K562 (cell line): ENCODE results near the gene SKIC8. TPM values are rescaled to one million over a fixed set of nuclear protein-coding genes. Genes with fewer than 3 reads are reported as not detected.

Experiments used
- DDX20 ChIP-seq: fragments of 450-650 bp; IDR thresholded peaks from 2 replicates; pipeline ENCODE4 v1.6.1; 2016; ENCODE audit warnings: missing genetic modification characterization, low read depth, mild to moderate bottlenecking, missing compliant biosample characterization, moderate library complexity
- EZH2 ChIP-seq: IDR thresholded peaks from 2 replicates; pipeline ENCODE4 v1.6.1; 2012; ENCODE audit warnings: low read depth, mild to moderate bottlenecking, inconsistent platforms, low read length, borderline replicate concordance
- ILK ChIP-seq: fragments of 450-650 bp; IDR thresholded peaks from 2 replicates; pipeline ENCODE4 v1.6.1; 2016; ENCODE audit warnings: missing genetic modification characterization, low read depth, mild to moderate bottlenecking, missing compliant biosample characterization, moderate library complexity, borderline replicate concordance
- MECOM ChIP-seq: fragments of 250-450 bp; sonication (Bioruptor Pico); IDR thresholded peaks from 2 replicates; pipeline ENCODE4 v1.8.0; 2022; ENCODE audit warnings: inconsistent platforms
- NONO ChIP-seq, 2 experiments: fragments of 200-400 bp in 1 of 2; fragments of 450-650 bp in 1 of 2; formaldehyde crosslinking in 1 of 2; IDR thresholded peaks; 2 replicates each; pipeline ENCODE4 v1.6.1; 2017; ENCODE audit warnings: low read depth in 2 of 2, mild to moderate bottlenecking in 2 of 2, moderate library complexity in 2 of 2, low read length in 1 of 2
- NR2C1 ChIP-seq, 2 experiments: fragments of 450-650 bp; IDR thresholded peaks; 2 replicates each; pipeline ENCODE4 v1.6.1; 2017; ENCODE audit warnings: mild to moderate bottlenecking in 2 of 2, antibody characterized with exemption in 1 of 2, inconsistent platforms in 1 of 2, missing compliant biosample characterization in 1 of 2, missing genetic modification characterization in 1 of 2
- NR2C2 ChIP-seq, 2 experiments: fragments of 200-800 bp in 1 of 2; sonication (Bioruptor generic) in 1 of 2; sonication (generic) in 1 of 2; formaldehyde crosslinking in 1 of 2; IDR thresholded peaks; 2 replicates each; pipeline versions ENCODE4 v1.6.1 to v1.8.0; 2016 to 2022; ENCODE audit warnings: mild to moderate bottlenecking in 1 of 2, missing compliant biosample characterization in 1 of 2, missing genetic modification characterization in 1 of 2, missing genetic modification reagents in 1 of 2
- RBM25 ChIP-seq: fragments of 200-400 bp; formaldehyde crosslinking; IDR thresholded peaks from 2 replicates; pipeline ENCODE4 v1.6.1; 2018; ENCODE audit warnings: low read length, low read depth, moderate library complexity; ENCODE audit not compliant: severe bottlenecking
- RBM39 ChIP-seq: fragments of 200-400 bp; formaldehyde crosslinking; optimal IDR thresholded peaks from 2 replicates; pipeline ENCODE3; 2018; ENCODE audit warnings: low read depth, low read length
- SMARCE1 ChIP-seq: fragments of 450-650 bp; IDR thresholded peaks from 2 replicates; pipeline ENCODE4 v1.7.1; 2016; ENCODE audit warnings: mild to moderate bottlenecking
- TAF15 ChIP-seq: fragments of 200-400 bp; formaldehyde crosslinking; IDR thresholded peaks from 2 replicates; pipeline ENCODE4 v1.6.1; 2017; ENCODE audit warnings: mild to moderate bottlenecking, low read depth, low read length, moderate library complexity
- TCF3 ChIP-seq: sonication (generic); formaldehyde crosslinking; IDR thresholded peaks from 2 replicates; pipeline ENCODE4 v1.4.0; 2020; ENCODE audit warnings: mild to moderate bottlenecking, missing genetic modification reagents
- ZNF124 ChIP-seq: sonication (generic); formaldehyde crosslinking; IDR thresholded peaks from 2 replicates; pipeline ENCODE4 v1.8.1; 2022; ENCODE audit warnings: missing genetic modification reagents
- ZNF232 ChIP-seq: sonication (generic); formaldehyde crosslinking; IDR thresholded peaks from 2 replicates; pipeline ENCODE4 v1.8.0; 2022; ENCODE audit warnings: mild to moderate bottlenecking, missing genetic modification reagents
- ZNF316 ChIP-seq: fragments of 450-650 bp; IDR thresholded peaks from 2 replicates; pipeline ENCODE4 v1.6.1; 2016
- ZNF764 ChIP-seq: fragments of 250-450 bp; sonication (Bioruptor Pico); IDR thresholded peaks from 2 replicates; pipeline ENCODE4 v1.4.0; 2020; ENCODE audit warnings: low read depth, mild to moderate bottlenecking, moderate library complexity
- ZSCAN29 ChIP-seq: fragments of 450-650 bp; IDR thresholded peaks from 2 replicates; pipeline ENCODE4 v1.6.1; 2017
- polyA plus RNA-seq, 8 experiments: library from polyadenylated mRNA; depleted of rRNA in 4 of 8; stranded (reverse) in 5 of 8; unstranded in 3 of 8; fragments of >200 nt; fragmentation: Nextera tagmentation in 2 of 8; fragmentation: Illumina TruSeq in 1 of 8; extraction: Ambion mirVana in 2 of 8; extraction: Trizol in 1 of 8; gene quantifications; 2 replicates each; pipeline versions ENCODE4 v1.2.1 to v1.2.3, GENCODE V29; 2011 to 2014; ENCODE audit warnings: inconsistent platforms in 1 of 8, missing spikeins in 1 of 8
- total RNA-seq, 7 experiments: library from RNA; depleted of rRNA in 6 of 7; stranded (reverse); fragments of >200 nt in 6 of 7; fragmentation: Illumina TruSeq in 2 of 7; extraction: Trizol in 2 of 7; gene quantifications; 2 replicates each; pipeline versions ENCODE4 v1.2.1 to v1.2.3, GENCODE V29; 2011 to 2021; ENCODE audit warnings: low replicate concordance in 1 of 7
- TF ChIP-seq, protein P1 (sequence below), 2 experiments: fragments of 450-650 bp; IDR thresholded peaks; 2 replicates each; pipeline ENCODE4 v1.6.1; 2016
- TF ChIP-seq, protein P2 (sequence below): sonication (generic); formaldehyde crosslinking; IDR thresholded peaks from 2 replicates; pipeline ENCODE4 v1.8.1; 2023; ENCODE audit warnings: mild to moderate bottlenecking, missing genetic modification reagents
- TF ChIP-seq, protein P3 (sequence below), 2 experiments: fragments of 200-800 bp in 1 of 2; sonication (Bioruptor generic) in 1 of 2; sonication (generic) in 1 of 2; formaldehyde crosslinking in 1 of 2; IDR thresholded peaks in 1 of 2; conservative IDR thresholded peaks in 1 of 2; 2 replicates each; pipeline versions ENCODE4 v1.5.0 to v1.6.1; 2016 to 2020; ENCODE audit warnings: missing compliant biosample characterization in 1 of 2, missing genetic modification characterization in 1 of 2, missing genetic modification reagents in 1 of 2
- TF ChIP-seq, protein P4 (sequence below): fragments of 450-650 bp; IDR thresholded peaks from 2 replicates; pipeline ENCODE4 v1.6.1; 2016; ENCODE audit warnings: antibody characterized with exemption
- TF ChIP-seq, protein P5 (sequence below): sonication (generic); formaldehyde crosslinking; IDR thresholded peaks from 2 replicates; pipeline ENCODE4 v1.8.0; 2022; ENCODE audit warnings: missing genetic modification reagents, mild to moderate bottlenecking, borderline replicate concordance

The SKIC8 gene
- total and polyA plus RNA-seq, 9 of the 15 experiments (the other 6 are each of a cell fraction or from before 2014, with no cell fraction given) = 79.5 to 389 (median 146) TPM

DNA sequence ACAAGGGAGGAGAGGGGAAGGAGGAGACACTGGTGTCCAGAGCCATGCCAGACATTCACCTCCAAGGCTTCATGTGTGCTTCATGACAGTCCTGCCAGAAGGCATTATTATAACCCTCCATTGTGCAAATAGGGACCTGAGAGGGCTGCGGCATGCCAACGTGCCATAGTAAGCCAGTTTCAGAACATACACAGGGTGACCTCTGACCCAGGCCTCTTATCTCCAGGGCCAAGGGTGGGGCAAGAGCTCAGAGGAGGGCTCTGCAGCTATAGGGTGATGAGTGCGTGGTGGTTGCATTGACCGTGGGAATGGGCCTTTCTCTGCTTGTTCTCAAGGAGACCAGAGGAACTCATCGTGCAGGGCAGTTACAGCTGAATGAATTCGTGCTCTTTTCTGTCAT, 55.3 kb downstream of the SKIC8 start (continued):
- TF ChIP-seq ILK (tag) (no peak), EZH2 (no peak), RBM39 (no peak), ZNF764 (no peak), MECOM (CRISPR knock-in tag) (no peak), TAF15 (no peak), RBM25 (no peak), ZNF316 (no peak), ZNF124 (CRISPR knock-in tag) (no peak), NR2C1 (IDR thresholded peaks at IDR 0.05) (peak; percentile 94), NR2C1 (tag; IDR thresholded peaks at IDR 0.05) (peak; percentile 95), NONO (IDR thresholded peaks at IDR 0.05; ENCODE audit: low read depth in 2 of 2, low read length in 1 of 2) (no peak), ZNF232 (CRISPR knock-in tag) (no peak), DDX20 (tag) (no peak), ZSCAN29 (no peak), NR2C2 (CRISPR knock-in tag; IDR thresholded peaks at IDR 0.05) (peak; percentile 90), NR2C2 (tag; IDR thresholded peaks at IDR 0.05) (peak; percentile 92), SMARCE1 (no peak), TCF3 (0 out of 2 replicates have a peak, but pooled peaks have one; percentile 10)
- TF ChIP-seq, protein P1, sequence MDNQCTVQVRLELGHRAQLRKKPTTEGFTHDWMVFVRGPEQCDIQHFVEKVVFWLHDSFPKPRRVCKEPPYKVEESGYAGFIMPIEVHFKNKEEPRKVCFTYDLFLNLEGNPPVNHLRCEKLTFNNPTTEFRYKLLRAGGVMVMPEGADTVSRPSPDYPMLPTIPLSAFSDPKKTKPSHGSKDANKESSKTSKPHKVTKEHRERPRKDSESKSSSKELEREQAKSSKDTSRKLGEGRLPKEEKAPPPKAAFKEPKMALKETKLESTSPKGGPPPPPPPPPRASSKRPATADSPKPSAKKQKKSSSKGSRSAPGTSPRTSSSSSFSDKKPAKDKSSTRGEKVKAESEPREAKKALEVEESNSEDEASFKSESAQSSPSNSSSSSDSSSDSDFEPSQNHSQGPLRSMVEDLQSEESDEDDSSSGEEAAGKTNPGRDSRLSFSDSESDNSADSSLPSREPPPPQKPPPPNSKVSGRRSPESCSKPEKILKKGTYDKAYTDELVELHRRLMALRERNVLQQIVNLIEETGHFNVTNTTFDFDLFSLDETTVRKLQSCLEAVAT (IDR thresholded peaks at IDR 0.05) = no peak
- TF ChIP-seq, protein P2, sequence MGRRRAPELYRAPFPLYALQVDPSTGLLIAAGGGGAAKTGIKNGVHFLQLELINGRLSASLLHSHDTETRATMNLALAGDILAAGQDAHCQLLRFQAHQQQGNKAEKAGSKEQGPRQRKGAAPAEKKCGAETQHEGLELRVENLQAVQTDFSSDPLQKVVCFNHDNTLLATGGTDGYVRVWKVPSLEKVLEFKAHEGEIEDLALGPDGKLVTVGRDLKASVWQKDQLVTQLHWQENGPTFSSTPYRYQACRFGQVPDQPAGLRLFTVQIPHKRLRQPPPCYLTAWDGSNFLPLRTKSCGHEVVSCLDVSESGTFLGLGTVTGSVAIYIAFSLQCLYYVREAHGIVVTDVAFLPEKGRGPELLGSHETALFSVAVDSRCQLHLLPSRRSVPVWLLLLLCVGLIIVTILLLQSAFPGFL (CRISPR knock-in tag) = no peak
- TF ChIP-seq, protein P3, sequence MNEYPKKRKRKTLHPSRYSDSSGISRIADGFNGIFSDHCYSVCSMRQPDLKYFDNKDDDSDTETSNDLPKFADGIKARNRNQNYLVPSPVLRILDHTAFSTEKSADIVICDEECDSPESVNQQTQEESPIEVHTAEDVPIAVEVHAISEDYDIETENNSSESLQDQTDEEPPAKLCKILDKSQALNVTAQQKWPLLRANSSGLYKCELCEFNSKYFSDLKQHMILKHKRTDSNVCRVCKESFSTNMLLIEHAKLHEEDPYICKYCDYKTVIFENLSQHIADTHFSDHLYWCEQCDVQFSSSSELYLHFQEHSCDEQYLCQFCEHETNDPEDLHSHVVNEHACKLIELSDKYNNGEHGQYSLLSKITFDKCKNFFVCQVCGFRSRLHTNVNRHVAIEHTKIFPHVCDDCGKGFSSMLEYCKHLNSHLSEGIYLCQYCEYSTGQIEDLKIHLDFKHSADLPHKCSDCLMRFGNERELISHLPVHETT (CRISPR knock-in tag; conservative IDR thresholded peaks at IDR 0.05 in 1 of 2, IDR thresholded peaks at IDR 0.05 in 1 of 2) = no peak
- TF ChIP-seq, protein P4, sequence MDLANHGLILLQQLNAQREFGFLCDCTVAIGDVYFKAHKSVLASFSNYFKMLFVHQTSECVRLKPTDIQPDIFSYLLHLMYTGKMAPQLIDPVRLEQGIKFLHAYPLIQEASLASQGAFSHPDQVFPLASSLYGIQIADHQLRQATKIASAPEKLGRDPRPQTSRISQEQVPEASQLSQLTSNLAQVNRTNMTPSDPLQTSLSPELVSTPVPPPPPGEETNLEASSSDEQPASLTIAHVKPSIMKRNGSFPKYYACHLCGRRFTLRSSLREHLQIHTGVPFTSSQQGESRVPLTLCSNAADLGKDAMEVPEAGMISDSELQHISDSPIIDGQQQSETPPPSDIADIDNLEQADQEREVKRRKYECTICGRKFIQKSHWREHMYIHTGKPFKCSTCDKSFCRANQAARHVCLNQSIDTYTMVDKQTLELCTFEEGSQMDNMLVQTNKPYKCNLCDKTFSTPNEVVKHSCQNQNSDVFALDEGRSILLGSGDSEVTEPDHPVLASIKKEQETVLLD = no peak
- TF ChIP-seq, protein P5, sequence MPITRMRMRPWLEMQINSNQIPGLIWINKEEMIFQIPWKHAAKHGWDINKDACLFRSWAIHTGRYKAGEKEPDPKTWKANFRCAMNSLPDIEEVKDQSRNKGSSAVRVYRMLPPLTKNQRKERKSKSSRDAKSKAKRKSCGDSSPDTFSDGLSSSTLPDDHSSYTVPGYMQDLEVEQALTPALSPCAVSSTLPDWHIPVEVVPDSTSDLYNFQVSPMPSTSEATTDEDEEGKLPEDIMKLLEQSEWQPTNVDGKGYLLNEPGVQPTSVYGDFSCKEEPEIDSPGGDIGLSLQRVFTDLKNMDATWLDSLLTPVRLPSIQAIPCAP (CRISPR knock-in tag) = no peak
